ENCODE results near the gene TBKBP1. TPM values are rescaled to one million over a fixed set of nuclear protein-coding genes. Genes with fewer than 3 reads are reported as not detected.
"Not testable (repeated sequence)": the region's sequence is repeated elsewhere in the genome, so short reads cannot be mapped to it uniquely, and the experiment has no call there.

The TBKBP1 gene
- total and polyA plus RNA-seq, 8 donors, result 10.6 to 33.9 (median 25.9) TPM

- H3K27me3 ChIP-seq, result no peaks in the 10 kb centered on the region
- no peak overlapping the region for H3K4me3 ChIP-seq
- H3K4me1 ChIP-seq, result no peaks in the 10 kb centered on the region
- no peak for TF ChIP-seq CTCF (IDR thresholded peaks at IDR 0.05)
- H3K9me3 ChIP-seq, result no peaks in the 10 kb centered on the region
- no peak overlapping the region for H3K27ac ChIP-seq
- peaks cover 0 to 100% of the 10 kb centered on the region in 2 donors for H3K36me3 ChIP-seq
- intact Hi-C loops (cut with DNase I), result no loop called here
- DNase-seq (no peak), ATAC-seq (no peak)
These were observed 15.8 kb upstream of the TBKBP1 start for GRCh38 chr17:47678196-47678595.

- no peak for TF ChIP-seq CTCF (IDR thresholded peaks at IDR 0.05)
- H3K36me3 ChIP-seq, result peaks cover 0 to 91% of the 10 kb centered on the region in 2 donors
- no peaks in the 10 kb centered on the region for H3K9me3 ChIP-seq
- DNase-seq, result no peak
- no peak overlapping the region for H3K4me3 ChIP-seq
- no peaks in the 10 kb centered on the region for H3K27me3 ChIP-seq
- H3K27ac ChIP-seq, result no peak overlapping the region
- no peak for ATAC-seq
- peaks cover 0 to 16% of the 10 kb centered on the region in 2 donors for H3K4me1 ChIP-seq
- intact Hi-C loops (cut with DNase I), result no loop called here
These were observed 11.8 kb upstream of the TBKBP1 start for GRCh38 chr17:47682138-47682537.

DNA sequence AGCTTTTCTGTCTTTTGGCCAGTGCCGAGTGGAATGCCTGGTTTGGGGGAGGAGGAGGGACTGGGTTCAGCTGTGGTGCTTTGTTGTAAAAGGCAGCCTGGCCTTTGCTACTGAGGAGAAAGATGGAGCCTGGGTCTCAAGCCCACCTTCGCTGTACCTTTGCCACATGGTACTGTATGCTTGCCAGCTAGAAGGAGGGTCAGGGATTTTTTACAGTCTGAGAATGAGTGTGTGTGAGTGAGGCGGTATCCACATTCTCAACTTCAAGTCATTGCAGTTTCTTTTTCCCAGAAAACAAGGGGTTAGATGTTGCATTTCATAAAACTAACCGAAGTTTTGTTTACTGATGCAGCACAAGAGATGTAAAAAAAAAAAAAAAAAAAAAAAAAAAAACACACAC lies 11.2 kb upstream of the TBKBP1 start:
- intact Hi-C loops (cut with DNase I); H3K27me3 ChIP-seq; H3K27ac ChIP-seq; DNase-seq; ATAC-seq; H3K9me3 ChIP-seq; H3K4me3 ChIP-seq: not testable (repeated sequence)
- peaks cover 0 to 85% of the 10 kb centered on the region in 2 donors for H3K36me3 ChIP-seq
- H3K4me1 ChIP-seq, result peaks cover 0 to 16% of the 10 kb centered on the region in 2 donors

GRCh38 chr17:47684025-47684424 lies 9.9 kb upstream of the TBKBP1 start:
- ATAC-seq, result no peak
- Histone ChIP-seq H3K9me3 (no peaks in the 10 kb centered on the region), H3K27me3 (no peaks in the 10 kb centered on the region), H3K4me3 (no peak overlapping the region), H3K36me3 (peaks cover 0 to 72% of the 10 kb centered on the region in 2 donors), H3K27ac (no peak overlapping the region), H3K4me1 (peaks cover 0 to 16% of the 10 kb centered on the region in 2 donors)
- intact Hi-C loops (cut with DNase I), result no loop called here
- TF ChIP-seq CTCF (IDR thresholded peaks at IDR 0.05), result no peak
- no peak for DNase-seq

DNA sequence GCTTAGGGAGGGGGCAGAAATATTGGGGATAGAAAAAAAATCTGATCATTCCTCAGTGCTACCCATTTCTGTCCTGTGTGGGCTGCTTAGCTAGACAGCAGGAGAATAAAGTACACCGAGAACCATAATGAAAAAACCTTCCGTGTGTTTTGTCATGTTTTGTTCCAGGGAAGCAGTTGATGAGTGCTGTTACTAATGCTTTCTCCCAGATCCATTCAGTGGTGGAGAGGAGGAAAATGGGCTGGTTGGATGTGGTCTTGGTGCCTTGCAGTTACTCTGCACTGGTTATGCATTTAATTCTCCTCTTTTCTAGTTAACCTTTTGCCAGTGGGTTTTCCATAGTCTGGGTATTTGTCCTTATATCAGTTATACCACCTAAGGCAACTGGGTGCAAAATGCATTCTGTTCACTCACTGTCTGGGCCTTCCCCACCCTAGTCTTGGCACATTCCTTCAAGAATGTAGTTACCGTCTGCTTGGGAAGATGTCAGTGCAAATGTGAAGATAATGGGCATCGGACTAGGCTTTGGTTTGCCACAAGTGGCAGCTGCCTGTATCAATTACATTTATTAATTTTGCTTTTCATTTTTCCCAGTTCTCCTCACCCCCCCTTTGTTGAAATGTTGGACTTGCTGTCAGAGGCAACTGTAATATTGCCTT lies 9.3 kb upstream of the TBKBP1 start:
- ATAC-seq, result no peak

More for the DNA sequence above, 9.3 kb upstream of the TBKBP1 start:
- H3K4me3 ChIP-seq, result no peak overlapping the region
- peaks cover 0 to 16% of the 10 kb centered on the region in 2 donors for H3K4me1 ChIP-seq
- H3K27ac ChIP-seq, result no peak overlapping the region
- peaks cover 0 to 65% of the 10 kb centered on the region in 2 donors for H3K36me3 ChIP-seq
- no peak for TF ChIP-seq CTCF (IDR thresholded peaks at IDR 0.05)
- intact Hi-C loops (cut with DNase I), result no loop called here
- DNase-seq, result no peak
- H3K27me3 ChIP-seq, result no peaks in the 10 kb centered on the region
- H3K9me3 ChIP-seq, result no peaks in the 10 kb centered on the region
